GM06990 (cell line): ENCODE measurements around the gene GAK.
A peak's percentile ranks its signal among the peaks of the same experiment; 100 is the strongest.
"Not testable (repeated sequence)": the region's sequence is repeated elsewhere in the genome, so short reads cannot be mapped to it uniquely, and the experiment has no call there.

ENCODE experiments used
- DNase-seq: peaks from one replicate; pipeline ENCODE4 v3.0.0-alpha.2; 2011; ENCODE audit not compliant: insufficient read length; ENCODE audit errors: extremely low read depth
- H3K27me3 ChIP-seq: replicated peaks from 2 replicates; pipeline ENCODE4 v1.6.0; 2011; ENCODE audit warnings: low read length; ENCODE audit not compliant: control insufficient read depth, insufficient read depth
- H3K36me3 ChIP-seq: 2 replicates; pipeline ENCODE4 v1.5.1; 2011; ENCODE audit warnings: low read length; ENCODE audit not compliant: control insufficient read depth, insufficient read depth
- H3K4me3 ChIP-seq: replicated peaks from 2 replicates; pipeline ENCODE4 v1.5.1; 2011; ENCODE audit warnings: low read depth, mild to moderate bottlenecking, control low read depth, low read length
- TF ChIP-seq, protein P1 (sequence below): IDR thresholded peaks from 2 replicates; pipeline ENCODE4 v1.5.1; 2011; ENCODE audit warnings: low read length, control low read depth, mild to moderate bottlenecking, inconsistent platforms; ENCODE audit not compliant: insufficient read depth, poor library complexity, severe bottlenecking

Gene GAK

DNA sequence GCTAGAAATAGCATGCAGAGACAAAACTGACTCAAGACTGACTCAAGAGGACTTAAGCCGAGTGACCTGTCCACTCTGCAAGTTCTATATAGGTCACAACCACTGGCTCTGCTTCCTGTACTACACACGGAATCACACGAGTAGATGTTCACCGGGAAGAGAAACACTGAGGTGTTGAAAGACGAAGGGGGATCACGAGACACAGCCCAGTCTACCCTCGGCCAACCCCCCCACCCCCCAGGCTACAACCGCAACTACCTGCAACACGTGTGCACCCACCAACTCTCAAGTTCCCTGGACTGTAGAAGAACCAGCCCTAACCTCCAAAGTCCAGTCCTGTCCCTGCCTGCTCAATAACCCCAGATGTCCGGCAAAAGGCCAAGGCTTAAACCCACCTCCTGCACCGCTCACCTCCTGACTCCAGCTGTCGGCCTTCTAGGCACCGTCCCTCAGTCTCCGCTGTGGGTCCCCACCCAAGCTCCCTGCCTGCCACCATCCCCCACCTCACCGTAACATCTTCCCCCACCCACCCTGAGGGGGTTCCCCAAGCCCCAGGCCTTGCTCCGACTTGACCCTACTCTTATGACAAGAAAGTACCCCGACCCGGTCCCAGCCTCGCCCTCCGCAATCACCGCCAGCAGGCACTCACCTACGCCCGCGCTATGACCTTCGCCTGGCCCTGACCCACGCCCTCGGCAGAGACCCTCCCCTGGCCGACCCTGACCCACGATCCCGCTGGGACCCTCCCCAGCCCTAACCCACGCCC is 739 bp downstream of the GAK start:
- TF ChIP-seq, protein P1, sequence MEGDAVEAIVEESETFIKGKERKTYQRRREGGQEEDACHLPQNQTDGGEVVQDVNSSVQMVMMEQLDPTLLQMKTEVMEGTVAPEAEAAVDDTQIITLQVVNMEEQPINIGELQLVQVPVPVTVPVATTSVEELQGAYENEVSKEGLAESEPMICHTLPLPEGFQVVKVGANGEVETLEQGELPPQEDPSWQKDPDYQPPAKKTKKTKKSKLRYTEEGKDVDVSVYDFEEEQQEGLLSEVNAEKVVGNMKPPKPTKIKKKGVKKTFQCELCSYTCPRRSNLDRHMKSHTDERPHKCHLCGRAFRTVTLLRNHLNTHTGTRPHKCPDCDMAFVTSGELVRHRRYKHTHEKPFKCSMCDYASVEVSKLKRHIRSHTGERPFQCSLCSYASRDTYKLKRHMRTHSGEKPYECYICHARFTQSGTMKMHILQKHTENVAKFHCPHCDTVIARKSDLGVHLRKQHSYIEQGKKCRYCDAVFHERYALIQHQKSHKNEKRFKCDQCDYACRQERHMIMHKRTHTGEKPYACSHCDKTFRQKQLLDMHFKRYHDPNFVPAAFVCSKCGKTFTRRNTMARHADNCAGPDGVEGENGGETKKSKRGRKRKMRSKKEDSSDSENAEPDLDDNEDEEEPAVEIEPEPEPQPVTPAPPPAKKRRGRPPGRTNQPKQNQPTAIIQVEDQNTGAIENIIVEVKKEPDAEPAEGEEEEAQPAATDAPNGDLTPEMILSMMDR, result no peak
- peaks cover 3% of the 10 kb centered on the region; the same call in 1 of the 2 replicates for H3K36me3 ChIP-seq
- H3K4me3 ChIP-seq, result peak overlapping the region; percentile 100
- DNase-seq, result no peak
- H3K27me3 ChIP-seq, result no peaks in the 10 kb centered on the region

DNA sequence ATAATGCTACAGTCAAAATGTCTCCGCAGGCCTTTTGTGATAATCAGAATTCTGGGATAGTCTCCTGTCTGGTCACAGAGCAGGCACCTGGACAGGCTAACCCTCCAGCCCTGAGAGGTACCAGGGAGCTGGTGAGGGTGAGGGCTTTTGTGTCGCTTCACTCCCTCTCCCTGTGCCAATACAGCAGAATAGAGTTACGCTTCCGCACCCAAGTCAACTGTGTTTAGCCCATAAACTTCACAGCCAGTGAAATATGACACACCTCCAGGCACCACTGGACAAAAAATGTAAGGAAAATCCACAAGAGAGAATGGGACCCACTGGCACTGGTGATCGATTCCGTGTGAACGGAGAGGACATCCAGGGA is 1.3 kb downstream of the GAK start:
- Histone ChIP-seq H3K36me3 (peaks cover 4% of the 10 kb centered on the region; the same call in 1 of the 2 replicates), H3K27me3 (no peaks in the 10 kb centered on the region), H3K4me3 (peak overlapping the region; percentile 100)
- DNase-seq, result no peak
- TF ChIP-seq, protein P1, result no peak

DNA sequence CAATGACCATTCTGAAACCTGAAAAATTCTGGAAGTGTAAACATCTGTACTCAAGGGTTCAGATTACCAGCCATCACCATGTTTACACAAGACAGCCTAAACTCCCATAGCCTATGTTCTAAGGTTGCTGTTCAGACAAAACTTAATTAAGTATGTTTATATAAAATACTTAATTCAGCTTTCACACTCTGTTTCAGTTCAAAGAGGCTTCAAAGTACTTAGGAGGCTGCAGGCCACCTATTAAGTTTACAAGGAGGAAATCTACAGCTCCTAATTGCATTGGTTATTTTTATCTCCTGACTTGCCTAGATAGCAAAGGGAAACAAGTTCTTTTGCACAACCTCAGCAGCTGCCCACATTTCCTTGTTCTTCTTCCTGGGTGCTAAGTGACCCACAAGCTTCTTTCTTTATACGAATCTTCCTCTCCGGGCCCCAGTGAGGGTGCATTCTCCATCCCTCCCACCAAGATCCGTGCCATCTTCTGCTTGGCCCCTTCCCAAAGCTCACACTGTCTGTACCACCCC is 2.0 kb downstream of the GAK start:
- H3K4me3 ChIP-seq, result peak overlapping the region; percentile 100
- no peak for DNase-seq
- TF ChIP-seq, protein P1, result no peak

DNA sequence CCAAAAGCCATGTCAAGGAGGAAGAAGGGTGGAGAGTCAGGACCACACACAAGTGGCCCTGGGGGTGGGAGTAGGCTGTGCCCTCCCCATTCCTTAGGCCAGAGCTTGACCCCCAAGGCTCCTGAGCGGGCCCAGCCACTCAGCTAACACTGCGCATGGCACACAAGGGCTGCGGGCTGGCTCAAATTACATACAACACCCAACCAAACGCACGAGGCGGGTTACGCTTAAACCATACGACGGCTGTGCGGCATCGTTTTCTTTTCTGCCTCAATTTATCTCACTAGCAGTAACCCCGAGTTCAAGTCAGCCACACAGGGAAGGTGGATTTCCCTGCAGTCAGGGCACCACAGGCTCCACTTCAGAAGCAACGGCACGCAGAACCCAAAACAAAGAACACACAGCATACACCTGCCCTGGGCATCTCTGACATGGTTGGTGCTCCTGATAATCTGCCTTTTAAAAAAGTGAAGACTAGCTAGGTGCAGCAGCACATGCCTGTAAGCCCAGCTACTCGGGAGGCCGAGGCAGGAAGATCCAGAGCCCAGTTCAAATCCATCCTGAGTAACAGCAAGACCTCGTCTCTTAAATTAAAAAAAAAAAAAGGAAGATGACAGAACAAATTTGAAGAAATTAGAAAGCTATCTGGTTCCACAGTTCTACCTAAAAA is 2.9 kb downstream of the GAK start:
- H3K4me3 ChIP-seq, result no peak overlapping the region
- peaks cover 4% of the 10 kb centered on the region; the same call in 1 of the 2 replicates for H3K36me3 ChIP-seq
- DNase-seq, result no peak

More for the DNA sequence above, 2.0 kb downstream of the GAK start:
- H3K27me3 ChIP-seq, result no peaks in the 10 kb centered on the region
- H3K36me3 ChIP-seq, result peaks cover 4% of the 10 kb centered on the region; the same call in 1 of the 2 replicates

DNA sequence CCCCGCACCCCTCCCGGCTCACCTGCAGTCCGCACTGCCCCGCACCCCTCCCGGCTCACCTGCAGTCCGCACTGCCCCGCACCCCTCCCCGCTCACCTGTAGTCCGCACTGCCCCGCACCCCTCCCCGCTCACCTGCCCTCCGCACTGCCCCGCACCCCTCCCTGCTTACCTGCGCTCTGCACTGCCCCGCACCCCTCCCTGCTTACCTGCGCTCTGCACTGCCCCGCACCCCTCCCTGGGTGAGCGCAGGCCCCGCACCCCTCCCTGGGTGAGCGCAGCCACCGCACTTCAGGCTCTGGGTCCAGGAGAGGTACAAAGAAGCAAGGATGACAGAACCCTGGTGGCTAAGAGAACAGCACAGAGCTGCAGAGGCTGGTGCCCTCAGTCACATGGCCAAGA is 4.5 kb downstream of the GAK start:
- not testable (repeated sequence) for H3K36me3 ChIP-seq, H3K4me3 ChIP-seq, DNase-seq, H3K27me3 ChIP-seq

More for the DNA sequence above, 2.9 kb downstream of the GAK start:
- TF ChIP-seq, protein P1, result no peak
- H3K27me3 ChIP-seq, result no peaks in the 10 kb centered on the region

DNA sequence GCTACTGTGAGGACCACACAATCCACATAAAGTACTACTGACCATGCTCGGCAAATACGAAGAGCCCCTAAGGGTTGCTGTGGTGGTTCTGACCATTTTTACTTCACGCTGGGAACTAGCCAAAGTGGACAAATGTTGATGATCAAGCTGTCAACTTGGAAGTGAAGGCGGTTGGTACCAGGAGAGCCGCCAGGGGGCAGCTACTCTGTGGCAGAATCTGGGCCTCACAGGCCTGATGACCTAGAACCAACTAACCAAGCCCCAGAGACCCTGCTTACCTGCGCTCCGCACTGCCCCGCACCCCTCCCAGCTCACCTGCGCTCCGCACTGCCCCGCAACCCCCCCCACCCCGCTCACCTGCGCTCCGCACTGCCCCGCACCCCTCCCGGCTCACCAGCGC is 5.6 kb downstream of the GAK start:
- Histone ChIP-seq H3K36me3 (peaks cover 4% of the 10 kb centered on the region; the same call in 1 of the 2 replicates), H3K4me3 (no peak overlapping the region), H3K27me3 (no peaks in the 10 kb centered on the region)
- TF ChIP-seq, protein P1, result peak; percentile 59
- no peak for DNase-seq
